ENCODE results near the gene RHOB. TPM values are rescaled to one million over a fixed set of nuclear protein-coding genes. Genes with fewer than 3 reads are reported as not detected.

Gene RHOB
- total RNA-seq, 1 experiment from 2014 or later: 143 TPM

GRCh38 chr2:20409039-20409438 lies 37.8 kb upstream of the RHOB start:
- intact Hi-C loops (cut with micrococcal nuclease; ENCODE audit: unreplicated experiment): no loop called here
- no TSS peak for BruUV-seq (replicated peaks)
- CTCF ChIA-PET: no interaction called here

DNA sequence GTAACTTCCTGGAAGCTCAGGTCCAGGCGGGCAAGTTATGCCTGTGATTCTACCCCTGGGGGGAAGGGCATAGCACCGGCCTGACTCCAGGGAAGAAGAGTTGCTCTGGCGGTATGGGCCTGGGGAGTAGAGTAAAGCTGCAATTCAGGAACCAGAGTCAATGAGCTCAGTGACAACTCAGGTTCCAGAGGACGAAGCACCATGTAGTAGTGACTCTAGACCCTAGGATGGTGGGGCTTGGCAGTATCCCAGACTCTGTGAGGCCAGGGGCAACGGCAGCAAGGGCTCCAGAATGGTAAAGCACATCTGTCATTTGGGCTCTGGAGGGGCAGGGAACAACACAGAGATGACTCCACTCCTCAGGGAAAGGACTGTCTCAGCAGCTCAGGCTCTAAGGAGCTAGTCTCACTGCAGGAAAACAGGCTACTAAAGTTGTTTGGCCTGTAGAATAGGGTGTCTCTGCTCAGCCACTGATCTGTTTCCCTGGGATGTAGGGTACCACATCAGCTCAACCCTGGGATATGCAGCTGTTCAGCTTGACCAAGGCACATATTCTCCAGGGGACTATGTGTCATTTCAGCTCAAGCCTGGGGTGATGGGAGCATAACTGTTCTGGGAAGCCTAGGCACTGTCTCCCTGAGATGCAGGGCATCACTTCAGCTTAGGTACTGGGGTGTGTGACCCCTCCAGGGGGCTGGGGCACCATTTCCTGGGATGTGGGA lies 36.2 kb upstream of the RHOB start:
- H3K4me3 Mint-ChIP-seq (ENCODE audit: low read depth, unreplicated experiment): no peak overlapping the region
- no peak for TF ChIP-seq CTCF (IDR thresholded peaks at IDR 0.05; ENCODE audit: unreplicated experiment)
- peaks cover 7% of the 10 kb centered on the region for H3K9me3 Mint-ChIP-seq (ENCODE audit: low read depth, unreplicated experiment)
- intact Hi-C loops (cut with micrococcal nuclease; ENCODE audit: unreplicated experiment): loop anchor here (1.0 to 10.0 kb wide), 3 partner anchors 28 to 334 kb away; no protein-coding TSS in a partner anchor
- H3K4me1 Mint-ChIP-seq (ENCODE audit: low read depth, unreplicated experiment): no peaks in the 10 kb centered on the region
- no peak overlapping the region for H3K27ac Mint-ChIP-seq (ENCODE audit: unreplicated experiment)
- DNase-seq: no peak
- no TSS peak for BruUV-seq (replicated peaks)
- no peaks in the 10 kb centered on the region for H3K27me3 Mint-ChIP-seq (ENCODE audit: unreplicated experiment)
- CTCF ChIA-PET: interaction anchor here (1.0 to 2.2 kb wide), 16 partner anchors 10 to 265 kb away, joined by 3 to 31 read pairs (median 6); partner anchors contain the start of genes HS1BP3 and RHOB
- H3K36me3 Mint-ChIP-seq (ENCODE audit: insufficient read depth, unreplicated experiment): no peaks in the 10 kb centered on the region

More at GRCh38 chr2:20409039-20409438, 37.8 kb upstream of the RHOB start:
- Mint-ChIP-seq H3K4me1 (ENCODE audit: low read depth, unreplicated experiment) (no peaks in the 10 kb centered on the region), H3K36me3 (ENCODE audit: insufficient read depth, unreplicated experiment) (no peaks in the 10 kb centered on the region), H3K4me3 (ENCODE audit: low read depth, unreplicated experiment) (no peak overlapping the region), H3K9me3 (ENCODE audit: low read depth, unreplicated experiment) (peaks cover 7% of the 10 kb centered on the region), H3K27me3 (ENCODE audit: unreplicated experiment) (no peaks in the 10 kb centered on the region), H3K27ac (ENCODE audit: unreplicated experiment) (no peak overlapping the region)
- DNase-seq: no peak
- TF ChIP-seq CTCF (IDR thresholded peaks at IDR 0.05; ENCODE audit: unreplicated experiment): no peak

- TF ChIP-seq CTCF (IDR thresholded peaks at IDR 0.05; ENCODE audit: unreplicated experiment): peak; percentile 91
- intact Hi-C loops (cut with micrococcal nuclease; ENCODE audit: unreplicated experiment): loop anchor here (1.0 to 10.0 kb wide), 3 partner anchors 27 to 333 kb away; no protein-coding TSS in a partner anchor
- no peaks in the 10 kb centered on the region for H3K27me3 Mint-ChIP-seq (ENCODE audit: unreplicated experiment)
- BruUV-seq (replicated peaks): no TSS peak
- no peaks in the 10 kb centered on the region for H3K4me1 Mint-ChIP-seq (ENCODE audit: low read depth, unreplicated experiment)
- H3K4me3 Mint-ChIP-seq (ENCODE audit: low read depth, unreplicated experiment): no peak overlapping the region
- H3K36me3 Mint-ChIP-seq (ENCODE audit: insufficient read depth, unreplicated experiment): no peaks in the 10 kb centered on the region
- DNase-seq: peak; percentile 89
- H3K27ac Mint-ChIP-seq (ENCODE audit: unreplicated experiment): no peak overlapping the region
- CTCF ChIA-PET: interaction anchor here (0.7 to 2.2 kb wide), 17 partner anchors 11 to 626 kb away, joined by 3 to 31 read pairs (median 6); partner anchors contain the start of genes HS1BP3 and RHOB
- H3K9me3 Mint-ChIP-seq (ENCODE audit: low read depth, unreplicated experiment): peaks cover 7% of the 10 kb centered on the region
Observed at GRCh38 chr2:20411361-20411894, 35.4 kb upstream of the RHOB start.

DNA sequence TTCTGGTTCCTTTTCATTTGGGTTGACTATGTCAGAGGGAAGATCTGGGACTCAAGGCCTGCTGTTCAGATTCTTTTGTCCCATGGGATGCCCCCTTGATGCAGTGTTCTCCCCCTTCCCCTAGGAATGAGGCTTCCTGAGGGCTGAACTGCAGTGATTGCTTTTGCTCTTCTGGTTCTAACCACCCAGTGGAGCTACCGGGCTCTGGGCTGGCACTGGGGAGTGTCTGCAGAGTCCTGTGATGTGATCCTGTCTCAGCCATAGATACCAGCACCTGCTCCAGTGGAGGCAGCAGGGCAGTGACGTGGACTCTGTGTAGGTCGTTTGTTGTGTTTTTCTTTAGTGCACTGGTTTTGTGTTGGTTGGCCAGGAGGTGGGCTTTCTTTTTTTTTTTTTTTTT lies 32.1 kb upstream of the RHOB start:
- intact Hi-C loops (cut with micrococcal nuclease; ENCODE audit: unreplicated experiment): loop anchor here (10.0 kb wide), 1 partner anchor 330 kb away; no protein-coding TSS in a partner anchor
- CTCF ChIA-PET: interaction anchor here (0.6 to 1.6 kb wide), 4 partner anchors 25 to 575 kb away, joined by 3 to 5 read pairs (median 4); no protein-coding TSS in a partner anchor
- no peak overlapping the region for H3K27ac Mint-ChIP-seq (ENCODE audit: unreplicated experiment)
- H3K4me1 Mint-ChIP-seq (ENCODE audit: low read depth, unreplicated experiment): no peaks in the 10 kb centered on the region
- peaks cover 3% of the 10 kb centered on the region for H3K9me3 Mint-ChIP-seq (ENCODE audit: low read depth, unreplicated experiment)
- no TSS peak for BruUV-seq (replicated peaks)
- H3K36me3 Mint-ChIP-seq (ENCODE audit: insufficient read depth, unreplicated experiment): no peaks in the 10 kb centered on the region
- H3K27me3 Mint-ChIP-seq (ENCODE audit: unreplicated experiment): no peaks in the 10 kb centered on the region
- H3K4me3 Mint-ChIP-seq (ENCODE audit: low read depth, unreplicated experiment): no peak overlapping the region
- DNase-seq: no peak
- no peak for TF ChIP-seq CTCF (IDR thresholded peaks at IDR 0.05; ENCODE audit: unreplicated experiment)

Data from Calu3 (cell line).